OCI-LY7 (cell line): ENCODE results near the gene TMEM50A. TPM values are rescaled to one million over a fixed set of nuclear protein-coding genes. Genes with fewer than 3 reads are reported as not detected.
"Not testable (repeated sequence)": the region's sequence is repeated elsewhere in the genome, so short reads cannot be mapped to it uniquely, and the experiment has no call there.

Source experiments
- BruUV-seq: library from RNA; stranded (reverse); fragments of 400-500 nt; replicated peaks from 2 replicates; lab custom pipeline; 2021; lab: Mats Ljungman, UMichigan
- CTCF ChIA-PET: fragments of 300-600 bp; sonication (Branson Sonifier 250); formaldehyde crosslinking; loops from one replicate; lab custom pipeline; 2022; ENCODE audit warnings: antibody characterized with exemption; ENCODE audit not compliant: unreplicated experiment; lab: Charles Lee
- POLR2A ChIA-PET: fragments of 300-600 bp; sonication (Branson Sonifier 250); formaldehyde crosslinking; loops from one replicate; lab custom pipeline; 2022; ENCODE audit warnings: antibody characterized with exemption; lab: Charles Lee
- DNase-seq: peaks from one replicate; pipeline ENCODE4 v3.0.0-alpha.2; 2015; ENCODE audit warnings: low spot score
- H2AFZ ChIP-seq: fragments of 200-600 bp; sonication (generic), shearing (Covaris generic); 2 replicates; pipeline ENCODE4 v1.6.1; 2014; ENCODE audit warnings: mild to moderate bottlenecking, antibody characterized with exemption, low read length, moderate library complexity
- H3K27ac ChIP-seq: fragments of 200-600 bp; sonication (generic); 2 replicates; pipeline ENCODE4 v1.5.1; 2014; ENCODE audit warnings: mixed run types, low read depth, mild to moderate bottlenecking, moderate library complexity, low read length, inconsistent platforms; ENCODE audit not compliant: poor library complexity, severe bottlenecking
- H3K36me3 ChIP-seq: fragments of 200-600 bp; sonication (generic); 2 replicates; pipeline ENCODE4 v1.6.1; 2014; ENCODE audit warnings: mild to moderate bottlenecking, antibody characterized with exemption, low read length, moderate library complexity, mixed read lengths; ENCODE audit not compliant: insufficient read depth
- H3K4me1 ChIP-seq: fragments of 200-600 bp; sonication (generic); 2 replicates; pipeline ENCODE4 v1.5.1; 2014; ENCODE audit warnings: mild to moderate bottlenecking, low read length; ENCODE audit not compliant: insufficient read depth, poor library complexity, severe bottlenecking
- H3K4me2 ChIP-seq: fragments of 200-600 bp; sonication (generic); 2 replicates; pipeline ENCODE4 v1.6.1; 2014; ENCODE audit warnings: mild to moderate bottlenecking, low read length
- H3K4me3 ChIP-seq: fragments of 200-600 bp; sonication (generic); 2 replicates; pipeline ENCODE4 v1.5.1; 2014; ENCODE audit warnings: mild to moderate bottlenecking, low read depth, low read length; ENCODE audit not compliant: poor library complexity, severe bottlenecking
- H3K79me2 ChIP-seq: fragments of 200-600 bp; sonication (generic); 2 replicates; pipeline ENCODE4 v1.6.1; 2016; ENCODE audit warnings: low read depth, mild to moderate bottlenecking, low read length, moderate library complexity, mixed read lengths; ENCODE audit not compliant: insufficient read depth
- H3K9me2 ChIP-seq: fragments of 200-600 bp; sonication (generic); 2 replicates; pipeline ENCODE4 v1.6.1; 2016; ENCODE audit warnings: mild to moderate bottlenecking, low read length, mixed read lengths; ENCODE audit not compliant: insufficient read depth
- H3K9me3 ChIP-seq: fragments of 200-600 bp; sonication (generic); 2 replicates; pipeline ENCODE4 v1.6.1; 2014; ENCODE audit warnings: mild to moderate bottlenecking, mixed run types, low read length, mixed read lengths
- H4K20me1 ChIP-seq: fragments of 200-600 bp; sonication (generic); 2 replicates; pipeline ENCODE4 v1.6.1; 2014; ENCODE audit warnings: mild to moderate bottlenecking, antibody characterized with exemption, low read length, moderate library complexity, mixed read lengths; ENCODE audit not compliant: insufficient read depth
- intact Hi-C: fragments of 100-400 bp; cut with micrococcal nuclease; formaldehyde crosslinking; loops from one replicate; pipeline ENCODE4 v1.10.0; 2022; ENCODE audit not compliant: unreplicated experiment
- total RNA-seq, 2 experiments: library from RNA; depleted of rRNA in 1 of 2; stranded (reverse); fragments of >200 nt in 1 of 2; shearing (Covaris generic) in 1 of 2; gene quantifications; 2 replicates each; pipeline ENCODE4 v1.2.3, GENCODE V29; 2014 to 2022

Gene TMEM50A
- total RNA-seq, 2 experiments from 2014 or later, result 56.2 to 62.9 TPM

GRCh38 chr1:25294889-25295826 is 43.0 kb upstream of the TMEM50A start:
- POLR2A ChIA-PET, H3K9me2 ChIP-seq, H3K79me2 ChIP-seq, H3K4me1 ChIP-seq, H2AFZ ChIP-seq, CTCF ChIA-PET, DNase-seq, H3K4me3 ChIP-seq, H3K9me3 ChIP-seq, intact Hi-C loops, H3K4me2 ChIP-seq, H4K20me1 ChIP-seq, BruUV-seq, H3K36me3 ChIP-seq, H3K27ac ChIP-seq: not testable (repeated sequence)

- BruUV-seq, H3K4me1 ChIP-seq, H3K9me3 ChIP-seq, H3K4me2 ChIP-seq, H4K20me1 ChIP-seq, POLR2A ChIA-PET, H3K36me3 ChIP-seq, H3K9me2 ChIP-seq, DNase-seq, H3K4me3 ChIP-seq, H2AFZ ChIP-seq, H3K79me2 ChIP-seq, H3K27ac ChIP-seq, intact Hi-C loops, CTCF ChIA-PET: not testable (repeated sequence)
Measured at GRCh38 chr1:25296501-25296900, 41.6 kb upstream of the TMEM50A start.

DNA sequence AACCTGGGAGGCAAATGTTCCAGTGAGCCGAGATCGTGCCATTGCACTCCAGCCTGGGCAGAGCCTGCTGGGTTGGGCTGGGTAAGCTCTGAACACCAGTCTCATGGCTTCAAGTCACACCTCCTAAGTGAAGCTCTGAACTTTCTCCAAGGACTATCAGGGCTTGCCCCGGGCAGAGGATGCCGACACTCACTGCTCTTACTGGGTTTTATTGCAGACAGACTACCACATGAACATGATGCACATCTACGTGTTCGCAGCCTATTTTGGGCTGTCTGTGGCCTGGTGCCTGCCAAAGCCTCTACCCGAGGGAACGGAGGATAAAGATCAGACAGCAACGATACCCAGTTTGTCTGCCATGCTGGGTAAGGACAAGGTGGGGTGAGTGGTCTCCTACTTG is 37.4 kb upstream of the TMEM50A start:
- H2AFZ ChIP-seq, H3K36me3 ChIP-seq, H3K27ac ChIP-seq, H3K4me1 ChIP-seq, CTCF ChIA-PET, POLR2A ChIA-PET, H3K9me2 ChIP-seq, H3K79me2 ChIP-seq, H3K9me3 ChIP-seq, BruUV-seq, H3K4me3 ChIP-seq, H3K4me2 ChIP-seq, H4K20me1 ChIP-seq, DNase-seq, intact Hi-C loops: not testable (repeated sequence)

- H3K4me3 ChIP-seq, BruUV-seq, intact Hi-C loops, H3K9me3 ChIP-seq, CTCF ChIA-PET, H3K27ac ChIP-seq, H3K4me1 ChIP-seq, DNase-seq, H3K9me2 ChIP-seq, H3K4me2 ChIP-seq, H2AFZ ChIP-seq, H3K79me2 ChIP-seq, POLR2A ChIA-PET, H4K20me1 ChIP-seq, H3K36me3 ChIP-seq: not testable (repeated sequence)
Measured at GRCh38 chr1:25302330-25302729, 35.8 kb upstream of the TMEM50A start.

GRCh38 chr1:25304936-25305335 is 33.2 kb upstream of the TMEM50A start:
- H3K4me3 ChIP-seq, intact Hi-C loops, BruUV-seq, H3K9me2 ChIP-seq, H3K4me1 ChIP-seq, H3K36me3 ChIP-seq, H2AFZ ChIP-seq, H3K4me2 ChIP-seq, H3K79me2 ChIP-seq, H3K27ac ChIP-seq, DNase-seq, H3K9me3 ChIP-seq, CTCF ChIA-PET, POLR2A ChIA-PET, H4K20me1 ChIP-seq: not testable (repeated sequence)

GRCh38 chr1:25308168-25308567 is 30.0 kb upstream of the TMEM50A start:
- DNase-seq, H3K27ac ChIP-seq, H2AFZ ChIP-seq, BruUV-seq, H3K9me2 ChIP-seq, intact Hi-C loops, CTCF ChIA-PET, H3K36me3 ChIP-seq, H3K4me2 ChIP-seq, H3K79me2 ChIP-seq, H4K20me1 ChIP-seq, H3K4me1 ChIP-seq, H3K9me3 ChIP-seq, H3K4me3 ChIP-seq, POLR2A ChIA-PET: not testable (repeated sequence)
